Measurements from ENCODE around the gene RICTOR.

RICTOR gene

DNA sequence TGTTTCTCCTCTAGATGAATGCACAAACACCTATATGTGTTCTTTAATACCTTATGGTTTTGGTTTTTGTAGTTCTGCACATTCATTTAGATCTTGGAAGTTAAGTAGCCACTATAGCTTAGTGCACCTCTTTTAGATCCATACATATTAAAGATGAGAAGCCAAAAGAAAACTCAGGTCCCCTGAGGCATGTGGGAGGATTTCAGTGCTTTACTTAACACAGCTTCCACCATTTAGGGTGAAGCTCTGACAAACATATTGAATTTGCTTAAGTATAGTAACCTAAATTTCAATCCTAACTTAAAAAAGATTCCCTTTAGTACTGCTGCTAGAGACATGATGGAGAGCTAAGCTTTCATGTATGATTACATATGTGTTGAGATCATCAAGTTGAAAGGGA lies 25.6 kb upstream of the RICTOR start:
- no peak for DNase-seq

DNA sequence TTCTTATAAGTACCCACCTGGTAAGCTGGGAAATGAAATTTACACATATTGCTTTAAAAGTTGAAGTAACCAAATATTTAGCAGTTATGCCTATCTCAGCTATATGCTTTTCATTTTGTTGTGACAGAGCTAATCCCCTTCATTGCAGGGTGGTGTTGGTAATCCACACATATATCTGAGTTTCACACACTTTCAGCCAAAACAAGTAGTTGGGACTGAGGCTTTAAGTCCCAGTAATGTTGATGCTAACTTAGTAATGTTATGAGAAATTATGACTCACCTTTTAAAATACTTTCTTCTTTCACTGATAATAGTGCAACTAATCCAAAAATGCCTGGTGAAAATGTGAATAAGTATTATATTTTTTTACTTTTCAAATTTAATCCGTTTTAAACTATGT lies 19.2 kb upstream of the RICTOR start:
- DNase-seq, result no peak

DNA sequence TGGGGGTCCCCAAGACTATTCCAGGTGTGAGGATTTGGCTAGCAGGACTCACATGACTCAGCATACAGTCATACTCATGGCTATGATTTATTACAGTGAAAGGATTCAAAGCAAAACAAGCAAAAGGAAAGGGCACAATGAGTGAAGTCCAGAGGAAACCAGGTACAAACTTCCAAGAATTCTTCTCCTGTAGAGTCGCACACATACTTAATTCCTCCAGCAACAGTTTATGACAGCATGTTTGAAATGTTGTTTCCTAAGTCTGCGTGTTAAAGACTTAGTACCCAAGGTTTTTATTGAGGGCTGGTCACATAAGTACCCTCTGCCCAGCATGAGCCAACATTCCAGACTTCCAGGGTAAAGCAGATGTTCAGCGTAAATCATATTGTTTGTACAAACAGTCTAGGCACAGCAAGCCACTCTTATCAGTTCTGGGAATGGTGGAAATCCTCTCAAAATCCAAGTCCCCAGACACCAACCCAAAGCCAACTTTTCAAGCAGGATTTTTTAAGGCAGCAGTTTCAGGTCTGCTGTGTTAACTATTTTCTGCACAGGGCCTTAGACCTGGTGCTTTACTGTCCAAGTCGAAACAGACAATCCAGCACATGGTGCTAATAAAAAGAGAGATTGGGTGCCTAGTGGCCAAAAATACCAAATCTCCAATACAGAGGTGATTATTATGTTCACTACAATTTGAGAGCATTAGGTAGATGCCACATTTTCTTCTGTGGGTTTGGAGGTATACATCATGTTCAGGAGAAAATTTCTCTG lies 18.6 kb upstream of the RICTOR start:
- no peak for DNase-seq

DNA sequence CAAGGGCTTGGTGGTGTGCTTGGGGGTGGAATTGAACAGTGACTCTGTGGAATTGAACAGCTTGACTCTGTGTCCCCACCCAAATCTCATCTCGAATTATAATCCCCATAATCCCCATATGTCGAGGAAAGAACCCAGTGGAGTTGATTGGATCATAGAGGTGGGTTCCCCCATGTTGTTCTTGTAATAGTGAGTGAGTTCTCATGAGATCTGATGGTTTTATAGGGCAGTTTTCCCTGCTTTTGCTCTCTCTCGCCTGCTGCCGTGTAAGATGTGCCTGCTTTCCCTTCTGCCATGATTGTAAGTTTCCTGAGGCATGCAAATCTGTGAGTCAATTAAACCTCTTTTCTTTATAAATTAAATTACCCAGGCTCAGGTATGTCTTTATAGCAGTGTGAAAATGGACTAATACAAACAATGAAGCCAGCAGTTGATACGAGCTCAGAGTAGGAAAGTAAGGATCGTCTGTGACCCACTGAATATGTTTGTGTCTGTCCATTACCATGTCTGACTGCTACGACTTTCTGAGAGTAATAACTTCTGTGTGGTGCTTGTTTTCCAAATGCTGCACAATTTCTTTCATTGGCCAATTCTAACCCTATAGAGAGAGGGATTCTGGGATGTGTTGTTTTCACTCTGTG lies 17.9 kb upstream of the RICTOR start:
- no peak for DNase-seq

DNA sequence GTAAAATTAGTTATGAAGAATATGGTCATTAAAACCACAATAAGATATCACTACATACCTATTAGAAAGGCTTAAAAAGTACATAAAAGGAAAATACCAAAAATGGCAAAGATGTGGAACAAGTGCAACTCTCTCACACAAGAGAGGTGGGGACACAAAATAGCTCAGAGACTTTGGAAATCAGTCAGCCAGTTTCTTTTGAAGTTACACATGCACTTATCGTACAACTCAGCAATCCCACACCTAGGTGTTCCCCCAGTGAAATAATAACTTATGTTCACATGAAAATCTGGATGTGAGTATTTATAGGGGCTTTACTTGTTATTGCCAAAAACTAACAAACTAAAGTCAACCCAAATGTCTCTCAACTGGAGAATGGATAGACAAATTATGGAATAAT lies 9.8 kb upstream of the RICTOR start:
- no peak for DNase-seq

DNA sequence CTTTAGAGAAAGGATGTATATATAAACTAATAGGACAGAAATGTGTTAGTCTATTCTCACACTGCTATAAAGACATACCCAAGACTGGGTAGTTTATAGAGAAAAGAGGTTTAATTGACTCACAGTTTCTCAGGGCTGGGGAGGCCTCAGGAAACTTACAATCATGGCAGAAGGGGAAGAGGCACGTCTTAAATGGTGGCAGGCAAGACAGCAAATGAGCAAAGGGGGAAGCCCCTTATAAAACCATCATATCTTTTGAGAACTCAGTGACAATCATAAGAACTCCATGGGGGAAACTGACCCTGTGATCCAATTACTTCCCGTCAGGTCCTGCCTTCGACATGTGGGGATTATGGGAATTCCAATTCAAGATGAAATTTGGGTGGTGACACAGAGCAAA lies 8.8 kb upstream of the RICTOR start:
- DNase-seq, result no peak

DNA sequence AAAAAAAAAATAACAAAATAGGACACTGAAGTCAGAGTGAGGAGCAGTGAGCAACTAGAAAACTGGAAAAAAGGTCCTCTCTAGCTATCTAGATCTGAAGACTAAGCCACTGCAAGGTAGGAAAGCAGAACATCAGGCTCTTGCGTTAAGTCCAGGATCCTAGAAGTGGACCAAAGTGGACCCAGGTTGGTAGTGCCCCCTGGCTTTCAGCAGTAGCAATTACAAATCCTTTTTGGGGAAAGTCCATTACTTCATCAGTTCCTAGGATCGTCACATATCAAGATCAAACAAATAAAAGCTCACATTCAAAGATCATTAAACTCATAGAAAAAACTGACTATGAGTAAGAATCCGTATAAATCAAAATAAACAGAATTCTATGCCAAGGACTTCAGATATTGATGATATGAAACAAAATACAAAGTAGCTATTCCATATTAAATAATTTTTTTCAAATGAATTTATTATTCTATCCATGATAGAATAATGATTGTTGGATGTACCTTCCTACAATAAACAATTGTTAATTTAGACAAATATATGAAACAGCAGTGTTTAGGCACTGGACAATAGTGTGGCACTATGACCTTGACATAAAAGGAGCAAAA lies 6.5 kb upstream of the RICTOR start:
- DNase-seq, result peak; percentile 63

DNA sequence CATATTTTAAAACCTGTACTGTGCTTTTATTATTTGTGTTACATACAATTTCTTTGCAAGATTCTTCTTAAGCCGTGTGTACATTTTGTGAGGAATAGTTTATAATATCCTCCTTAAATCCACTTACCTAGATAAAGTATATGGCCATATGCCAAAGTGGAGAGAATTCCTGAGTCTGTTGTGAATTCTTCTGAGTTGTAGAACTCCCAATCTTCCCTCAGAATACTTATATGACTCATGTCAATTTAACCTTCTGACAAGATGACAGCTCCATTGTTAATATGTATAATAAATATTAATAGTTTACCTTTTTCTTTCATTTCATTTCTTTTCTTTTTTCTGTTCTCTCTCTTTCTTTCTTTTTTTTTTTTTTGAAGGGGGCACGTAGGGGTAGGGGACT lies 6.0 kb upstream of the RICTOR start:
- DNase-seq, result no peak

DNA sequence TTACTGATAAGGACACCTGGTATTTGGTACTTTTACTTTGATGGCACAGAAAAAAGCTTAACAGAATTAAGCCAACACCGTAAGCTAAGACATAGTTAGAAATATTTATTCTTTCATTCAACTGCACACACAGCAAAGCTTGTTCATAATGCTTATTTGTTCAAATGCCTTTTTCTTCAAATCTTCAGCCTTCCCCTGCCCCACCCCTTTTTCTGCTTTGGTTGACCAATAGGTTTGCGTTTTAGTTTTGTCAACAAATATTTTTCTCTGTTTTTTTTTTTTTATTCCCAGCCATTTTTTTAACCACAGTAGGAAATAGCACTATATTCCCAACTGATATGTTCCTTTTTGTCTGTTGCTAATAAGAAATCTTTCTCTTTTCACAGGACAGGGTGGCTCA lies 4.9 kb upstream of the RICTOR start:
- no peak for DNase-seq

DNA sequence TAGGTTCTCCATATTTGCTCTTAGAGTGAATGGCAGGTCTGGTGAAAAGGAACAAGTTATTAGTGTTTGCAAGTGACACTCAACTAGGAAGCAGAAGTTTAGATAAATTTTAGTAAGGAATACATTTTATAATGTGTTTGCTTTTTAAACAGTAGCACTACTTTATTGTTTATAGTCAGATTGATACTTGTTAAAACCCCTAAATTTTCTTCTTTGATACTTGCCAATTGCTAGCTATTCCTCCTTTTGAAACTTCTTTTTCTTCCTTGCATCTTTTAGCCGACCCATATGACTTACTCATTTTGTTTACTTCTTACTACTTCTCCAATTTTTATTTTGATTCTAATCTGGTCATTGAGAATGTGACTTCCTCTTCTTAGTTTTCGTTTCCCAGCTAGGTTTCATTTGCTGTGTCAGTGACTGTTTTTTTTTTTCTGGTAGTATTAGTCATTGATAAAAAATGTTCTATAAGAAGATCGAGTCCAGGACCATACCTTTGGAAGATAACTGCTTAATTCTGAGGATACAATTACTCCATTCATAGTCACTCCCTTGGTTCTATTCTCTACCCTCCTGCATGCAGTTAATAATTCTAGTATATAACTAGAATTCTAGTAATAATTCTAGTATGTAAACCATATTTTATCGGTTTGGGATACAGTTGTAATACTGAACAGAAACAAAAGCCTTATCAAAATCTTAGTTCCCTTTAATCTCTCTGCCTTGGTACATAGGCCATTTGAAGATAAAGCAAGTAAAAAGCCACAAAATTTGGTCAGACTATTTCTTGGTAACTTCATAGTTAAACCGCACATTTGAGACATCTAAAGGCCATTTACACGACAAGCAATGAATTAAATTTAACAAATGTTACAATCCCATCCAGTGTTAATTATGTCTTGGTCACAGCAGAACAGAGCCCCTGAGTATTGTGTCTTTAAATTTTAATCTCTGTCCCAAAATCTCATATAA lies 2.8 kb upstream of the RICTOR start:
- peak; percentile 15 for DNase-seq

DNA sequence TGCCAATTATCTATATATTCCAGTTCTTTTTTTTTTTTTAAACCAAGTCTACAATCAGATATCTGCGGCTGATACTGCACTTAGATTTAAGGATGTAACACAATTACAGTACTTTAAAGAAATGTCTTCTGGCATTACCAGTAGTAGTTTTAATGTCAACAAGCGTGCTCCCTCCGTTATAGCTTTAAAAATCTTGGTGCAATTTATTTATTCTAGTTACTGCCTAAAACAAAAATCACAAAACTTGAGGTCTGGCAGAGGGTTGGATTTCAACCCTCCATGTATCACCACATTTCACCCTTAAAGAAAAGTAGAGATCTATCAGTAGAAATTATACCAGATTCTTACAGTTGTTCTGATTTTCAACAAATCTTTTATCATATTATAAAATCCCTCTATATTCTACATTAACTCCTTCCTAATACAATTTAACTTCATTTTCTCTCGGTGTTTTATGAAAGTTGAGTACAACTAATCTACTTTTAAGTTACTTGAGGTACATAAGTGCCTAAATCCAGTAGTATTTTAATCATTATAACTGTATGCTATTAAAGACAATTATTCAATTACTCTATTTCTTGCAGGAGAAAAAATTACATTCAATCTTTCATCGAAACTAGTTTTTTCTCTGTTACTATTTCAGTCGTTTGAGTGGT lies 2.0 kb upstream of the RICTOR start:
- DNase-seq, result no peak

DNA sequence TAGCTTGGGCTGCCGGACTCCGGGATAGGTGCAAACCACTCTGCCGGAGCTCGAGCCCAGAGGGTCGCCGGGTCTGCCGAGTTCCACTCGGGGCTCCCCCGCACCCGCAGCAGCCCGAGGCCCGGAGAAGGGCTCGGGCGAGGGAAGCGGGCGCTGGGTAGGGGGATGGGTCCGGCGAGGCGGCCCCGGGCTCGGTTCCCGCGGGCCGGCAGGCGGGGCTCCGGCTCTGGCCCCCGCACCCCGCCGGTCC lies 507 bp downstream of the RICTOR start:
- no peak for DNase-seq

DNA sequence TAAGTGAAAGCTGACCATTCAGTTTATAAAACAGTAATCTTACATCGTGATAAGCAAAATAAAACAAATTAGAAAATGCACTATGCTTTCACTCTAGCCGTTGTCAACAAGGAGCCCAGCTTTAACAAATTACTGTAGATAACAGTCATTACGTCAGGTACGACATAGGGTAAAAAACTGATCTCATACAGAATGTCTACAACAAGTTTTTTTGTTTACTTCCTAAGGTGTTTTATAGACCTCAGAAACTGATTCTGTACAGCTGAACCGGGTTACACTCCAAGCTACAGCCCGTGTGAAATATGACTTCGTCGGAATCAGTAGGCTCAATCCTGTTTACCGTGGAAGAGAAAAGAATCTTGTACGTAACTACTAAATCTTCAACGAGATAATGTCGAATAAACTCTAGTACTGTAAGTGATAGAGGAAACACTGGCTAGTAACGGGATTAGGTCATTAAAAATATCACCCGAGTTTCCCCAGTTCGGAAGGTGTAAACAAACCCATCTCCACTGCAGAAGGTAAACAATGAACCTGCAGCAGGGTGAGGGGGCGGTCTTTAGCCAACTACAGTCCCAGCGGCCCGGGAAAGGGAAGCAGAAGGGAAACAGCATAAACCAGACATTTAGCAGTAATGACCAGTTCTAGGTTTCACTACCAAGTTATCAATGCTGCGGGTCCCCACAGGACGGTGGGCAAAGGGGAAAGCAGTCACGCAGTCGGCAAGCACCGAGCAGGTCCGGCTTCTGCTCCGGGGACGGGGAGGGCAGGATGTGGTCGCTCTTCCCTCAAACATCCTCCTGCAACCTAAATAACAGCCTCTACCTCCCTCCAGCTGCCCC lies 1.1 kb downstream of the RICTOR start:
- DNase-seq, result peak; percentile 70

DNA sequence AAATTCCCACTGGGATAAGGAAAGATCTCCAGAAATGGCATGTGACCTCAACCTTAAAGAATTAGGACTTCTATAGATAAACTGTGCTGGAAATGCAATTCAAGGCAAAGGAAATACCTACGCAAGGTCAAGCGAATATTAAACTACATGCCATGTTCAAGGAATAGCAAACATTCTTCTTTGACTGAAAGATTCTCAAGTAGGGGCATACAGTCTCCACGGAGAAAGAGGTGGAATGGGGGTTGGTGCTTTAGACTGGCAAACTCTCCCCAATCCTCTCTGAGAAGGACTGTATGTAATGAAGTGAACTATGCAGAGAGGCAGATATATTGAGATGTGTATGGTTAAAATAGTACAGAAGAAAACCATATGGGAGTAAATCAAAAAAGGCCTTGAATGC lies 6.1 kb downstream of the RICTOR start:
- no peak for DNase-seq

DNA sequence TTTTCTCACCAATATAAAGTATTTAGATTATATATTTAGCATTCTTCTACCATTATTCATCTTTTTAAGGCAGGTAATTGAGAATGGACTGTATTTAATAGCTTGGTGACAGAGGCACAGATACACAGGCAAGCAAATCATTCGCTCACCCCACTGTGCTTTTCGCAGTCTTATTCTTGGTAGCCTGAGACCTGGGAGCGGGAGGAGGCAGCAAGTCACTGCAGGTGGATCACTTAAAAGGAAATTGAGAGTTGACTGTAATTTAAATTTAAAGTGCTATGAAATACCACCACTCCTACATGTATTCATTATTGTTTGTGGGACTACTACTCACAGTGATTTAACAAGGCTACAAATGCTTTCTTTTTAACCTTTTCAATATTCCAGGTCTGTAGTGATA lies 9.7 kb downstream of the RICTOR start:
- no peak for DNase-seq

DNA sequence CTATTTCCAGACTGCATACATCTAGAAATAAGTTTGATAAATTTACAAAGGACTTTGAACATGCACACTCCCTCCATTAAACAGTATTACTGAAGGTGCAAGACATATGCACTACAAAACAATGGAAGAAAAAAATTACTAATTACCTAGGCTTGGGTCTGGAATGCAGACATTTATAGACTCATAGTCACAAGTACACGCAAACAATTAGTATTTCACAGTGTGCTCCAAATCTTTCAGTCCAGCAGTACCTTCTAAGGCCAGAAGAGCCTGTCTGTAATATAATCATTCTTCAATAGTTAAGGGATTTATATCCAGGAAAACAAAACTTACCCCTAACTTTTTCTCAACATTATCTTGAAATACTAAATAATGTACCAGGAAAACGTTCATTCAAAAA lies 11.2 kb downstream of the RICTOR start:
- no peak for DNase-seq

DNA sequence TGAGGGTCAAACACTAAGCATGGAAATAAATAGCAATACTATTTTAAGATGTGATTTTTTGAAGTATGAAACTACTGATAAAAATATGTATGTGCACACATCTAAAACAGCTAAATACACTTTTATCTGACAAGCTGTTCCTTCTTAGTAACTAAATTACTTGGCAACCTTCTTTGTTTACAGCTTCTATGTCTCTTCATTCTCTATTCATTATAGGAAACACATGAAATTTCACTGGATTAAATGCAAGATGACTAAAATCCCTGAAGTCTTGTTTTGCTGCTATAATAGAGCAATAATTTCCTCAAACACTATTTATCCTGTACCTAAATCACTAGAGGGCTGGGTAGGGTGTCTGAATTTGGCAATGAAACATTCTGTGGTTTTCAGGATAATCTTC lies 11.7 kb downstream of the RICTOR start:
- DNase-seq, result no peak

DNA sequence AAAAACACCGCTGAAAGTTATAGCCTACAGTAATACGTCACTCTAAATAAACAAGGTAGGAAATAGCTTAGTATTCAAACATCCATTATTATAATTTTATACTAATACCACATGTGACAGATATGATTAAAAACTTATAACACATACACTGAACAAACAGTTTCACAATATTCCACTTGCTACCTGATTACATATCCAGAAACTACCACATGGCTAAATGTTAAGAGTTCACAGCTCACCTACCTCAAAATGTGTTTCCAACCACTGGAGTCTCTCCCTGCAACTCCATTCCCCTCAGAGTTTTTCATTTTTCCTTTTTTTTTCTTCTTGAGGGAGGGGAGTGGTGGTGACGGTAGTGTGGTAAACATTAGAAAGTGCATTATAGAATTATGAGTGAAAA lies 12.1 kb downstream of the RICTOR start:
- DNase-seq, result no peak

DNA sequence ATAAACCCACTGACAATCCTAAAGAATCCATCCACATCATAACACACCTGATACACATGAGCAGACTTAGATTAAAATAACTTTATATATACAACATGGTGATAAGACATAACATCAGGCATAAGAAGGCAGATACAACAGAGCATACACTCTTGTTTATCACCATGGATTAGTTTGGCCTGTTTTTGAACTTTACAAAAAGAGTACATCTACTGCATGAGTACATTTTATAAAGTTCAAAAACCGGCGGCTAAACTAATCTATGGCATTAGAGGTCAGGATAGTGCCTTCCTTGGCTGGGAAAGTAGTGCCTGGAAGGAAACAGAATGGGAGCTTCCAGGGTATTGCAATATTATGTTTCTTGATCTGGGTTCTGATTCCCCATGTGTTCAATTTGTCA lies 15.1 kb downstream of the RICTOR start:
- no peak for DNase-seq

DNA sequence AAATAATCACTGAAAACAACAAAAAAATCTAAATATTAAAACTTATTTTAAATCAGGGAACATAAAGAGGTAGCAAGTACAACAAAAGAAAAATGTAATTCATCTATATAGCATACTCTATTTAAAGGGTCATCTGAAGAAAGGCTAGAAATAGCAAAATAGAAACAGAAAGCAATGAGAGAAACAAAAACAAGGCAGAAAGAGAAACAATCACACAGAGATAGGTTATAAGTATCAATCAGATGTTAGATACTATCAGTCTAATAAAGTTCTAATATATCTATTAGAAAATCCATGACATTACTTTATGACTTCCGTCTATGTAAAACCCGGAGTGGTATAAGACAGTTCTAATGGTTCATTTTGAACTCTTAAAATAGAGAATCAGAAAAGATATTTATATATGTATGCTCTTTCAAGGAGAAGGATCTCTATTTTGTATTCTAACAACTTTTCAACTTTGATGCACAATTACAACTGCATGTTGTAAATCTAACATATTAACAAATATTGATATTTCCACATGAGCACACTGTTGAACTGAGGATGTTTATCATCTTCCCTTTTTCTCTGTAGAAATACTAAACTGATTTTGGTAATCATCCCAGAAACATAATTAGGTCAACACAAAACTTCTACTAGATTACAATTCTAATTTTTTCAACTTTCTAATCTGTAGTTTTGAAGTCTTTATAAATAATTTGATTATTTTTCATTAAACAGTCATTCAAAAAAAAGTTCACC lies 15.8 kb downstream of the RICTOR start:
- no peak for DNase-seq

DNA sequence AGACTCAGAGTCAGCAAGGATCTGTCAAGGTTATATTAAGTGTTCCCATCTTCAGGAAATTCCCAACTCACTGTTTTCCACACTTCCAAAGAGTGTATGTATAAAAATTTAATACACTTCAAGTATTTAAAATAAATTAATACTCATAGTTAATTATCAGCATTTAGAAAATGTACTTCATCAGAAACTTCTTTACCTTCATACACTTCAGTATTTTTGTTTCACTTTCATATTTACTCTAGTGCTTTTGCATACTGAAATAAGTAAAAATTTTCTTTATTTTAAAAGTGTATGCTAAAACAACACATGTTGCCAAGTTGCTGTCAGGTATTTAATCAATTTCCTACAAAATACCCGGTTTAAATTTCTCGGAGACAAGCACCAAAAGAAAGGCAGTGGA lies 16.5 kb downstream of the RICTOR start:
- DNase-seq, result no peak

Data from CD4-positive, alpha-beta T cell treated with Interleukin-12 subunit alpha and Interleukin-12 subunit beta, for 1 hour (primary cell).